A204.1 (cell line): ENCODE results near the gene FOXO3.

Experiments
- FAIRE-seq: peaks from 2 replicates; lab custom pipeline; 2012; peaks lifted over from hg19 to GRCh38; lab: Jason Lieb, UNC

Gene FOXO3

GRCh38 chr6:108597572-108598304 is 37.0 kb downstream of the FOXO3 start:
- FAIRE-seq: no peak

- FAIRE-seq: no peak
These were observed 37.7 kb downstream of the FOXO3 start for GRCh38 chr6:108598305-108598863.

GRCh38 chr6:108604156-108604555 is 43.4 kb downstream of the FOXO3 start:
- no peak for FAIRE-seq

- FAIRE-seq: no peak
These were observed 45.6 kb downstream of the FOXO3 start for GRCh38 chr6:108606250-108606690.

- FAIRE-seq: no peak
These were observed 47.9 kb downstream of the FOXO3 start for GRCh38 chr6:108608453-108609275.

GRCh38 chr6:108609276-108609769 is 48.6 kb downstream of the FOXO3 start:
- FAIRE-seq: no peak

GRCh38 chr6:108610270-108610839 is 49.6 kb downstream of the FOXO3 start:
- no peak for FAIRE-seq

- no peak for FAIRE-seq
These were observed 50.4 kb downstream of the FOXO3 start for GRCh38 chr6:108610957-108611586.

GRCh38 chr6:108612852-108613251 is 52.1 kb downstream of the FOXO3 start:
- no peak for FAIRE-seq

- no peak for FAIRE-seq
These were observed 55.8 kb downstream of the FOXO3 start for GRCh38 chr6:108616544-108616943.

GRCh38 chr6:108616973-108617372 is 56.3 kb downstream of the FOXO3 start:
- no peak for FAIRE-seq

GRCh38 chr6:108618623-108619152 is 58.0 kb downstream of the FOXO3 start:
- FAIRE-seq: no peak

- no peak for FAIRE-seq
These were observed 58.9 kb downstream of the FOXO3 start for GRCh38 chr6:108619431-108620197.

- no peak for FAIRE-seq
These were observed 60.4 kb downstream of the FOXO3 start for GRCh38 chr6:108621117-108621516.

- FAIRE-seq: no peak
These were observed 62.1 kb downstream of the FOXO3 start for GRCh38 chr6:108622641-108623298.

- FAIRE-seq: no peak
These were observed 63.3 kb downstream of the FOXO3 start for GRCh38 chr6:108623995-108624394.

GRCh38 chr6:108625581-108625980 is 64.9 kb downstream of the FOXO3 start:
- no peak for FAIRE-seq

- no peak for FAIRE-seq
These were observed 66.1 kb downstream of the FOXO3 start for GRCh38 chr6:108626777-108627176.

- no peak for FAIRE-seq
These were observed 67.2 kb downstream of the FOXO3 start for GRCh38 chr6:108627692-108628550.
